OCI-LY7 (cell line): ENCODE data around the gene HAND1. TPM values are rescaled to one million over a fixed set of nuclear protein-coding genes. Genes with fewer than 3 reads are reported as not detected.

Experiments
- BruUV-seq: library from RNA; stranded (reverse); fragments of 400-500 nt; replicated peaks from 2 replicates; lab custom pipeline; 2021; lab: Mats Ljungman, UMichigan
- CTCF ChIA-PET: fragments of 300-600 bp; sonication (Branson Sonifier 250); formaldehyde crosslinking; loops from one replicate; lab custom pipeline; 2022; ENCODE audit warnings: antibody characterized with exemption; ENCODE audit not compliant: unreplicated experiment; lab: Charles Lee
- POLR2A ChIA-PET: fragments of 300-600 bp; sonication (Branson Sonifier 250); formaldehyde crosslinking; loops from one replicate; lab custom pipeline; 2022; ENCODE audit warnings: antibody characterized with exemption; lab: Charles Lee
- DNase-seq: peaks from one replicate; pipeline ENCODE4 v3.0.0-alpha.2; 2015; ENCODE audit warnings: low spot score
- H2AFZ ChIP-seq: fragments of 200-600 bp; sonication (generic), shearing (Covaris generic); 2 replicates; pipeline ENCODE4 v1.6.1; 2014; ENCODE audit warnings: mild to moderate bottlenecking, antibody characterized with exemption, low read length, moderate library complexity
- H3K27ac ChIP-seq: fragments of 200-600 bp; sonication (generic); 2 replicates; pipeline ENCODE4 v1.5.1; 2014; ENCODE audit warnings: mixed run types, low read depth, mild to moderate bottlenecking, moderate library complexity, low read length, inconsistent platforms; ENCODE audit not compliant: poor library complexity, severe bottlenecking
- H3K36me3 ChIP-seq: fragments of 200-600 bp; sonication (generic); 2 replicates; pipeline ENCODE4 v1.6.1; 2014; ENCODE audit warnings: mild to moderate bottlenecking, antibody characterized with exemption, low read length, moderate library complexity, mixed read lengths; ENCODE audit not compliant: insufficient read depth
- H3K4me1 ChIP-seq: fragments of 200-600 bp; sonication (generic); 2 replicates; pipeline ENCODE4 v1.5.1; 2014; ENCODE audit warnings: mild to moderate bottlenecking, low read length; ENCODE audit not compliant: insufficient read depth, poor library complexity, severe bottlenecking
- H3K4me2 ChIP-seq: fragments of 200-600 bp; sonication (generic); 2 replicates; pipeline ENCODE4 v1.6.1; 2014; ENCODE audit warnings: mild to moderate bottlenecking, low read length
- H3K4me3 ChIP-seq: fragments of 200-600 bp; sonication (generic); 2 replicates; pipeline ENCODE4 v1.5.1; 2014; ENCODE audit warnings: mild to moderate bottlenecking, low read depth, low read length; ENCODE audit not compliant: poor library complexity, severe bottlenecking
- H3K79me2 ChIP-seq: fragments of 200-600 bp; sonication (generic); 2 replicates; pipeline ENCODE4 v1.6.1; 2016; ENCODE audit warnings: low read depth, mild to moderate bottlenecking, low read length, moderate library complexity, mixed read lengths; ENCODE audit not compliant: insufficient read depth
- H3K9me2 ChIP-seq: fragments of 200-600 bp; sonication (generic); 2 replicates; pipeline ENCODE4 v1.6.1; 2016; ENCODE audit warnings: mild to moderate bottlenecking, low read length, mixed read lengths; ENCODE audit not compliant: insufficient read depth
- H3K9me3 ChIP-seq: fragments of 200-600 bp; sonication (generic); 2 replicates; pipeline ENCODE4 v1.6.1; 2014; ENCODE audit warnings: mild to moderate bottlenecking, mixed run types, low read length, mixed read lengths
- H4K20me1 ChIP-seq: fragments of 200-600 bp; sonication (generic); 2 replicates; pipeline ENCODE4 v1.6.1; 2014; ENCODE audit warnings: mild to moderate bottlenecking, antibody characterized with exemption, low read length, moderate library complexity, mixed read lengths; ENCODE audit not compliant: insufficient read depth
- EZH2phosphoT487 ChIP-seq: fragments of 200-600 bp; sonication (generic); IDR thresholded peaks from 2 replicates; pipeline ENCODE4 v1.6.1; 2018; ENCODE audit warnings: low read depth, borderline replicate concordance, mild to moderate bottlenecking, mixed run types, antibody characterized with exemption, low read length, moderate library complexity, mixed read lengths
- intact Hi-C: fragments of 100-400 bp; cut with micrococcal nuclease; formaldehyde crosslinking; loops from one replicate; pipeline ENCODE4 v1.10.0; 2022; ENCODE audit not compliant: unreplicated experiment
- total RNA-seq, 2 experiments: library from RNA; depleted of rRNA in 1 of 2; stranded (reverse); fragments of >200 nt in 1 of 2; shearing (Covaris generic) in 1 of 2; gene quantifications; 2 replicates each; pipeline ENCODE4 v1.2.3, GENCODE V29; 2014 to 2022
- TF ChIP-seq, protein P1 (sequence below): fragments of 200-600 bp; sonication (generic); conservative IDR thresholded peaks from 2 replicates; pipeline ENCODE4 v1.5.1; 2014; ENCODE audit warnings: mild to moderate bottlenecking, antibody characterized with exemption, low read length, moderate library complexity, mixed read lengths

The HAND1 gene
- total RNA-seq, 2 experiments from 2014 or later = not detected

- H2AFZ ChIP-seq = no peak overlapping the region
- H3K9me2 ChIP-seq = no peaks in the 10 kb centered on the region
- no peaks in the 10 kb centered on the region for H3K9me3 ChIP-seq
- TF ChIP-seq, protein P1, sequence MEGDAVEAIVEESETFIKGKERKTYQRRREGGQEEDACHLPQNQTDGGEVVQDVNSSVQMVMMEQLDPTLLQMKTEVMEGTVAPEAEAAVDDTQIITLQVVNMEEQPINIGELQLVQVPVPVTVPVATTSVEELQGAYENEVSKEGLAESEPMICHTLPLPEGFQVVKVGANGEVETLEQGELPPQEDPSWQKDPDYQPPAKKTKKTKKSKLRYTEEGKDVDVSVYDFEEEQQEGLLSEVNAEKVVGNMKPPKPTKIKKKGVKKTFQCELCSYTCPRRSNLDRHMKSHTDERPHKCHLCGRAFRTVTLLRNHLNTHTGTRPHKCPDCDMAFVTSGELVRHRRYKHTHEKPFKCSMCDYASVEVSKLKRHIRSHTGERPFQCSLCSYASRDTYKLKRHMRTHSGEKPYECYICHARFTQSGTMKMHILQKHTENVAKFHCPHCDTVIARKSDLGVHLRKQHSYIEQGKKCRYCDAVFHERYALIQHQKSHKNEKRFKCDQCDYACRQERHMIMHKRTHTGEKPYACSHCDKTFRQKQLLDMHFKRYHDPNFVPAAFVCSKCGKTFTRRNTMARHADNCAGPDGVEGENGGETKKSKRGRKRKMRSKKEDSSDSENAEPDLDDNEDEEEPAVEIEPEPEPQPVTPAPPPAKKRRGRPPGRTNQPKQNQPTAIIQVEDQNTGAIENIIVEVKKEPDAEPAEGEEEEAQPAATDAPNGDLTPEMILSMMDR = no peak
- no peak for TF ChIP-seq EZH2phosphoT487
- H3K4me3 ChIP-seq = no peak overlapping the region
- BruUV-seq = no TSS peak
- DNase-seq = no peak
- no peaks in the 10 kb centered on the region for H3K79me2 ChIP-seq
- H3K4me2 ChIP-seq = no peak overlapping the region
- H3K4me1 ChIP-seq = no peaks in the 10 kb centered on the region
- intact Hi-C loops = no loop called here
- POLR2A ChIA-PET = interaction anchor here (0.6 kb wide), 1 partner anchor 1348 kb away, joined by 6 read pairs; no protein-coding TSS in a partner anchor
- no peaks in the 10 kb centered on the region for H4K20me1 ChIP-seq
- CTCF ChIA-PET = no interaction called here
- peaks cover 52% of the 10 kb centered on the region for H3K36me3 ChIP-seq
- H3K27ac ChIP-seq = no peak overlapping the region
These were observed 42.8 kb downstream of the HAND1 start for GRCh38 chr5:154435226-154435625.

DNA sequence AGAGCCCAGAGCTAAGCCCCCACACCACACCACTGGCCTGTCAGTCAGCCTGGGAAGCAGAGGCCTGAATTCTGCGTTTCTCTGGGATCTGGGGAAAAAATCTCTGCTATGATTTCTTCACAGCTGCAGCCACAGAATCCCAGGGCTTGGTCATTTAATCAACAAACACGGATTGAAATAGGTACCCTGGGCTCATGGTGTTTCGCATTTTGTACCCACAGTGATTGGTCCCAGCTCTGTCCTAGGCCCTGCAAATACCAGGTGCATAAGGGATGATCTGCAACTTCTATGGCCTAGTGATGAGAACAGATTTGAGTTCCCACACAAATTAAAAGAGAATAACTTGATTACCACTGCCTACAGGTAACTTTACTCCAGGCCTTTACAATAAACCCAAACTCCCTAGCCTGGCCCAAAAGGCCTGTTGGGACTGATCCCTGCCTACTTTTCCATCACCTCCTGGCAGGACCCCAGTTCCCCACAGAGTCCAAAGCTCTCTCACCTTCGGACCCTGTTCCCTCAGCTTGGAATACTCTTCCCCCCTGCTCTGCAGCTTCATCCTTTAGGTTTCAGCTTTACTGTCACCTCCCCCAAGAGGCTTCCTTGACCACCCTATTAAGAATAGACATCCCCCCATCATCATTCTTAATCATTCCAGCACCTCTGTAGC is 46.9 kb downstream of the HAND1 start:
- DNase-seq = no peak
- intact Hi-C loops = no loop called here
- POLR2A ChIA-PET = no interaction called here

GRCh38 chr5:154430466-154430865 is 47.6 kb downstream of the HAND1 start:
- no peaks in the 10 kb centered on the region for H3K9me2 ChIP-seq
- intact Hi-C loops = no loop called here
- no peaks in the 10 kb centered on the region for H3K9me3 ChIP-seq
- H2AFZ ChIP-seq = no peak overlapping the region
- H4K20me1 ChIP-seq = no peaks in the 10 kb centered on the region
- POLR2A ChIA-PET = interaction anchor here (0.7 kb wide), 1 partner anchor 135 kb away, joined by 3 read pairs; no protein-coding TSS in a partner anchor
- no peaks in the 10 kb centered on the region for H3K79me2 ChIP-seq
- CTCF ChIA-PET = no interaction called here
- no peak overlapping the region for H3K4me2 ChIP-seq
- H3K4me1 ChIP-seq = no peaks in the 10 kb centered on the region
- DNase-seq = peak; percentile 4
- no TSS peak for BruUV-seq
- TF ChIP-seq EZH2phosphoT487 = no peak
- TF ChIP-seq, protein P1 = no peak
- no peak overlapping the region for H3K27ac ChIP-seq
- no peak overlapping the region for H3K4me3 ChIP-seq
- peaks cover 8% of the 10 kb centered on the region for H3K36me3 ChIP-seq

More for the DNA sequence above, 46.9 kb downstream of the HAND1 start:
- no peak overlapping the region for H3K4me3 ChIP-seq
- H4K20me1 ChIP-seq = no peaks in the 10 kb centered on the region
- no peak overlapping the region for H3K4me2 ChIP-seq
- H3K36me3 ChIP-seq = peaks cover 13% of the 10 kb centered on the region
- H3K4me1 ChIP-seq = no peaks in the 10 kb centered on the region
- H3K27ac ChIP-seq = no peak overlapping the region
- CTCF ChIA-PET = interaction anchor here (0.7 kb wide), 1 partner anchor 107 kb away, joined by 3 read pairs; no protein-coding TSS in a partner anchor
- no peaks in the 10 kb centered on the region for H3K9me3 ChIP-seq
- no TSS peak for BruUV-seq
- no peak overlapping the region for H2AFZ ChIP-seq
- TF ChIP-seq, protein P1 = no peak
- H3K79me2 ChIP-seq = no peaks in the 10 kb centered on the region
- no peaks in the 10 kb centered on the region for H3K9me2 ChIP-seq
